ENCODE data around the gene BAZ2A.
"Not testable (repeated sequence)": the region's sequence is repeated elsewhere in the genome, so short reads cannot be mapped to it uniquely, and the experiment has no call there.

Gene BAZ2A

DNA sequence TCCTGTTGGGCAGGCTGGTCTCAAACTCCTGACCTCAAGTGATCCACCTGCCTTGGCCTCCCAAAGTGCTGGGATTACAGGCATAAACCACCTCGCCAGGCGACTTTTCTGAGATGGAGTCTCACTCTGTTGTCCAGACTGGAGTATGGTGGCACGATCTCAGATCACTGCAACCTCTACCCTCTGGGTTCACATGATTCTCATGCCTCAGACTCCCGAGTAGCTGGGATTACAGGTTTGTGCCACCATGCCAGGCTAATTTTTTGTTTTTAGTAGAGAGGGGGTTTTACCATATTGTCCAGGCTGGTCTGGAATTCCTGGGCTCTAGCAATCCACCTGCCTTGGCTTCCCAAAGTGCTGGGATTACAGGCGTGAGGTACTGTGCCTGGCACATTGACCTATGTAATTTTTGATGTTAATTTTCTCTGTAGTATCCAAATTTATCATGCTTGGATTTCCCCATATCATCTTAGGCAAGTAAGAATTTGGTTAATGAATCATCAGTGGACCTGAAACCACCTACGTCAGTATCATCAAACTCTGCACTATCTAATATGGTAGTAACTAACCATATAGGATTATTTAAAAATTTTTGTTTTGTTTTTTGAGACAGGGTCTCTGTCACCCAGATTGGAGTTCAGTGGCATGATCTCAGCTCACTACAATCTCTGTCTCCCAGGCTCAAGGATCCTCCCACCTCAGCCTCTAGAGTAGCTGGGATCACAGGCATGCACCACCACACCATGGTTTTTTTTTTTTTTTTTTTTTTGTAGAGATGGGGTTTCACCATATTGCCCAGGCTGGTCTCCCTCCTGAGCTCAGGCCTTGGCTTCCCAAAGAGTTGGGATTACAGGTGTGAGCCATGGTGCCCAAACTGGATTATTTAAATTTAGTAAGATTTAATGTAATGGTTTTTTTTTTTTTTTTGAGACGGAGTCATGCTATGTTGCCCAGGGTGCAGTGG, 27.6 kb upstream of the BAZ2A start:
- no peak overlapping the region for H3K9ac ChIP-seq (ENCODE audit: low read length in 2 of 2)
- H3K27ac ChIP-seq (ENCODE audit: low read length): no peak overlapping the region
- no peak overlapping the region for H3K4me3 ChIP-seq (ENCODE audit: low read length in 2 of 2)
- H3K9me3 ChIP-seq (ENCODE audit: control insufficient read depth in 2 of 2, low read length in 2 of 2): no peaks in the 10 kb centered on the region
- H3K4me1 ChIP-seq (ENCODE audit: control insufficient read depth, insufficient read depth, low read length): no peaks in the 10 kb centered on the region
- H3K36me3 ChIP-seq (ENCODE audit: control insufficient read depth in 2 of 2, insufficient read depth in 2 of 2, low read length in 2 of 2): peaks cover 0 to 2% of the 10 kb centered on the region in 2 donors
- H3K27me3 ChIP-seq (ENCODE audit: control insufficient read depth in 1 of 2, insufficient read depth in 2 of 2, low read length in 2 of 2): no peaks in the 10 kb centered on the region

DNA sequence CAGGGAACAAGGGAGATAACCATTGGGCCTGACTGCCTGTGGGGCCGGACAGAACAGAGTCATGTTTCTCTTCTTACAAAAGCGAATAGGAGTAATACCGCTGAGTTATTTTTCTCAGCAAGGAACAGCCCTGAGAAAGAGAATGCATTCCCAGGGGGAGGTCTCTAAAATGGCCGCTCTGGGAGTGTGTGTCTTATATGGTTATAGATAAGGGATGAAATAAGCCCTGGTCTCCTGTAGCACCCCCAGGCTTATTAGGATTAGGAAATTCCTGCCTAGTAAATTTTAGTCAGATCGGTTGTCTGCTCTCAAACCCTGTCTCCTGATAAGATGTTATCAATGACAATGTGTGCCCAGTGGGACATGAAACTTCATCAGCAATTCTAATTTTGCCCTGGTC, 23.7 kb upstream of the BAZ2A start:
- H3K27ac ChIP-seq (ENCODE audit: low read length): not testable (repeated sequence)

DNA sequence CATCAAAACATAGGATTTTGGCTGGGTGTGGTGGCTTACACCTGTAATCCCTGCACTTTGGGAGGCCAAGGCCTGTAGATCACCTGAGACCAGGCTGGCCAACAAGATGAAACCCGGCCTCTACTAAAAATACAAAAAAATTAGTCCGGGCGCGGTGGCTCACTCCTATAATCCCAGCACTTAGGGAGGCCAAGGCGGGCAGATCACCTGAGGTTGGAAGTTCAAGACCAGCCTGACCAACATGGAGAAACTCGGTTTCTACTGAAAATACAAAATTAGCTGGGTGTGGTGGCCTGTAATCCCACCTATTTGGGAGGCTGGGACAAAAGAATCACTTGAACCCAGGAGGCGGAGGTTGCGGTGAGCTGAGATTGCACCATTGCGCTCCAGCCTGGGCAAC, 17.9 kb upstream of the BAZ2A start:
- not testable (repeated sequence) for H3K27me3 ChIP-seq (ENCODE audit: control insufficient read depth in 1 of 2, insufficient read depth in 2 of 2, low read length in 2 of 2); H3K4me3 ChIP-seq (ENCODE audit: low read length in 2 of 2); H3K27ac ChIP-seq (ENCODE audit: low read length); H3K9me3 ChIP-seq (ENCODE audit: control insufficient read depth in 2 of 2, low read length in 2 of 2); H3K4me1 ChIP-seq (ENCODE audit: control insufficient read depth, insufficient read depth, low read length); H3K9ac ChIP-seq (ENCODE audit: low read length in 2 of 2); H3K36me3 ChIP-seq (ENCODE audit: control insufficient read depth in 2 of 2, insufficient read depth in 2 of 2, low read length in 2 of 2)

More for the DNA sequence above, 23.7 kb upstream of the BAZ2A start:
- not testable (repeated sequence) for H3K27me3 ChIP-seq (ENCODE audit: control insufficient read depth in 1 of 2, insufficient read depth in 2 of 2, low read length in 2 of 2); H3K4me3 ChIP-seq (ENCODE audit: low read length in 2 of 2); H3K4me1 ChIP-seq (ENCODE audit: control insufficient read depth, insufficient read depth, low read length); H3K36me3 ChIP-seq (ENCODE audit: control insufficient read depth in 2 of 2, insufficient read depth in 2 of 2, low read length in 2 of 2); H3K9me3 ChIP-seq (ENCODE audit: control insufficient read depth in 2 of 2, low read length in 2 of 2); H3K9ac ChIP-seq (ENCODE audit: low read length in 2 of 2)

- Histone ChIP-seq H3K27me3 (ENCODE audit: control insufficient read depth in 1 of 2, insufficient read depth in 2 of 2, low read length in 2 of 2) (no peaks in the 10 kb centered on the region), H3K9ac (ENCODE audit: low read length in 2 of 2) (peak within 1 kb of the TSS; percentile 99 to 100), H3K36me3 (ENCODE audit: control insufficient read depth in 2 of 2, insufficient read depth in 2 of 2, low read length in 2 of 2) (peaks cover 23% of the 10 kb centered on the region in 2 donors), H3K27ac (ENCODE audit: low read length) (peak within 1 kb of the TSS; percentile 98), H3K4me1 (ENCODE audit: control insufficient read depth, insufficient read depth, low read length) (peaks cover 12% of the 10 kb centered on the region), H3K9me3 (ENCODE audit: control insufficient read depth in 2 of 2, low read length in 2 of 2) (no peaks in the 10 kb centered on the region), H3K4me3 (ENCODE audit: low read length in 2 of 2) (peak within 1 kb of the TSS; percentile 95 to 100)
Observed at GRCh38 chr12:56645717-56646446, 15.8 kb upstream of the BAZ2A start, which contains the start of gene ATP5F1B. Gene ATP5F1B (minus strand): TSS chr12:56645984. CDS start chr12:56645963, 21 bp downstream.

GRCh38 chr12:56645201-56645716, 15.1 kb upstream of the BAZ2A start:
- Histone ChIP-seq H3K27me3 (ENCODE audit: control insufficient read depth in 1 of 2, insufficient read depth in 2 of 2, low read length in 2 of 2) (no peaks in the 10 kb centered on the region), H3K36me3 (ENCODE audit: control insufficient read depth in 2 of 2, insufficient read depth in 2 of 2, low read length in 2 of 2) (peaks cover 25 to 26% of the 10 kb centered on the region in 2 donors), H3K4me3 (ENCODE audit: low read length in 2 of 2) (peak overlapping the region; percentile 95 to 100), H3K9me3 (ENCODE audit: control insufficient read depth in 2 of 2, low read length in 2 of 2) (no peaks in the 10 kb centered on the region), H3K4me1 (ENCODE audit: control insufficient read depth, insufficient read depth, low read length) (peaks cover 12% of the 10 kb centered on the region), H3K27ac (ENCODE audit: low read length) (peak overlapping the region; percentile 98), H3K9ac (ENCODE audit: low read length in 2 of 2) (peak overlapping the region; percentile 99 to 100)

DNA sequence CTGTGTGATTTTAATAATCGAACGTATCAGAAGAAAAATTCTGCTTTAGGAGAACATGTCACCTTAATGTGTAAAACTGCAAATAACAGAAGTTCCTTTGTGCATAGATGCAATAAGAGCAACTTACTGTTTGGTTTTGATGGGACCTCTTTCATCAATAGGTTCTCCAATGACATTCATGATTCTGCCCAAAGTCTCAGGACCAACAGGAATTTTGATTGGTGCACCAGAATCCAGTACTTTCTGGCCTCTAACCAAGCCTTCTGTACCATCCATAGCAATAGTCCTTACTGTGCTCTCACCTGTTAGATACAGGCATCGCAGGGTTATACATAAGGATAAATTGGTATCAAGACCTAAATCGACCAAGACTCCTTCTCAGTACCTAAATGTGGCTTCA, 14.5 kb upstream of the BAZ2A start:
- Histone ChIP-seq H3K36me3 (ENCODE audit: control insufficient read depth in 2 of 2, insufficient read depth in 2 of 2, low read length in 2 of 2) (peaks cover 29 to 31% of the 10 kb centered on the region in 2 donors), H3K4me3 (ENCODE audit: low read length in 2 of 2) (peak overlapping the region; percentile 95 to 100), H3K27me3 (ENCODE audit: control insufficient read depth in 1 of 2, insufficient read depth in 2 of 2, low read length in 2 of 2) (no peaks in the 10 kb centered on the region), H3K4me1 (ENCODE audit: control insufficient read depth, insufficient read depth, low read length) (peaks cover 12% of the 10 kb centered on the region), H3K27ac (ENCODE audit: low read length) (peak overlapping the region; percentile 98), H3K9ac (ENCODE audit: low read length in 2 of 2) (peak overlapping the region; percentile 99 to 100), H3K9me3 (ENCODE audit: control insufficient read depth in 2 of 2, low read length in 2 of 2) (no peaks in the 10 kb centered on the region)

GRCh38 chr12:56641219-56641618, 11.1 kb upstream of the BAZ2A start:
- Histone ChIP-seq H3K4me1 (ENCODE audit: control insufficient read depth, insufficient read depth, low read length) (peaks cover 19% of the 10 kb centered on the region), H3K27ac (ENCODE audit: low read length) (no peak overlapping the region), H3K36me3 (ENCODE audit: control insufficient read depth in 2 of 2, insufficient read depth in 2 of 2, low read length in 2 of 2) (peaks cover 45 to 48% of the 10 kb centered on the region in 2 donors), H3K27me3 (ENCODE audit: control insufficient read depth in 1 of 2, insufficient read depth in 2 of 2, low read length in 2 of 2) (no peaks in the 10 kb centered on the region), H3K9ac (ENCODE audit: low read length in 2 of 2) (no peak overlapping the region), H3K9me3 (ENCODE audit: control insufficient read depth in 2 of 2, low read length in 2 of 2) (no peaks in the 10 kb centered on the region), H3K4me3 (ENCODE audit: low read length in 2 of 2) (no peak overlapping the region)

- Histone ChIP-seq H3K36me3 (ENCODE audit: control insufficient read depth in 2 of 2, insufficient read depth in 2 of 2, low read length in 2 of 2) (peaks cover 34 to 35% of the 10 kb centered on the region in 2 donors), H3K9ac (ENCODE audit: low read length in 2 of 2) (no peak overlapping the region), H3K4me1 (ENCODE audit: control insufficient read depth, insufficient read depth, low read length) (peaks cover 37% of the 10 kb centered on the region), H3K27me3 (ENCODE audit: control insufficient read depth in 1 of 2, insufficient read depth in 2 of 2, low read length in 2 of 2) (no peaks in the 10 kb centered on the region), H3K9me3 (ENCODE audit: control insufficient read depth in 2 of 2, low read length in 2 of 2) (no peaks in the 10 kb centered on the region), H3K4me3 (ENCODE audit: low read length in 2 of 2) (no peak overlapping the region), H3K27ac (ENCODE audit: low read length) (peak overlapping the region; percentile 95)
Observed at GRCh38 chr12:56637621-56638020, 7.5 kb upstream of the BAZ2A start.

- peak overlapping the region; percentile 86 to 88 for H3K4me3 ChIP-seq (ENCODE audit: low read length in 2 of 2)
- H3K9me3 ChIP-seq (ENCODE audit: control insufficient read depth in 2 of 2, low read length in 2 of 2): no peaks in the 10 kb centered on the region
- peaks cover 42% of the 10 kb centered on the region for H3K4me1 ChIP-seq (ENCODE audit: control insufficient read depth, insufficient read depth, low read length)
- H3K27me3 ChIP-seq (ENCODE audit: control insufficient read depth in 1 of 2, insufficient read depth in 2 of 2, low read length in 2 of 2): no peaks in the 10 kb centered on the region
- H3K27ac ChIP-seq (ENCODE audit: low read length): peak overlapping the region; percentile 95
- peak overlapping the region; percentile 79 to 88 for H3K9ac ChIP-seq (ENCODE audit: low read length in 2 of 2)
- H3K36me3 ChIP-seq (ENCODE audit: control insufficient read depth in 2 of 2, insufficient read depth in 2 of 2, low read length in 2 of 2): peaks cover 27% of the 10 kb centered on the region in 2 donors
Observed at GRCh38 chr12:56636675-56637540, 6.8 kb upstream of the BAZ2A start.
